Measurements from ENCODE around the gene ASTE1.

ASTE1 gene

GRCh38 chr3:130971208-130971607, 55.4 kb downstream of the ASTE1 start:
- DNase-seq (ENCODE audit: low read depth in 1 of 2, low spot score in 1 of 2): no peak
- no peak overlapping the region for H3K4me3 ChIP-seq (replicated peaks; ENCODE audit: insufficient read depth, low read length)

GRCh38 chr3:130969621-130970020, 57.0 kb downstream of the ASTE1 start:
- Histone ChIP-seq H3K27me3 (ENCODE audit: insufficient read depth, poor library complexity, severe bottlenecking) (no peaks in the 10 kb centered on the region), H3K4me3 (replicated peaks; ENCODE audit: insufficient read depth, low read length) (no peak overlapping the region), H3K27ac (replicated peaks) (no peak overlapping the region)
- no peak for DNase-seq (ENCODE audit: low read depth in 1 of 2, low spot score in 1 of 2)
- TF ChIP-seq SPI1 (IDR thresholded peaks at IDR 0.05; ENCODE audit: borderline replicate concordance, low read depth) (no peak), CTCF (IDR thresholded peaks at IDR 0.05; ENCODE audit: insufficient read depth, low read length) (no peak), REST (IDR thresholded peaks at IDR 0.05; ENCODE audit: insufficient replicate concordance, low read depth) (no peak), POLR2AphosphoS5 (IDR thresholded peaks at IDR 0.05; ENCODE audit: low read depth) (no peak), GABPA (IDR thresholded peaks at IDR 0.05; ENCODE audit: low read depth) (no peak)

More at GRCh38 chr3:130971208-130971607, 55.4 kb downstream of the ASTE1 start:
- Histone ChIP-seq H3K27me3 (ENCODE audit: insufficient read depth, poor library complexity, severe bottlenecking) (no peaks in the 10 kb centered on the region), H3K27ac (replicated peaks) (no peak overlapping the region)
- TF ChIP-seq REST (IDR thresholded peaks at IDR 0.05; ENCODE audit: insufficient replicate concordance, low read depth) (no peak), CTCF (IDR thresholded peaks at IDR 0.05; ENCODE audit: insufficient read depth, low read length) (no peak), GABPA (IDR thresholded peaks at IDR 0.05; ENCODE audit: low read depth) (no peak), SPI1 (IDR thresholded peaks at IDR 0.05; ENCODE audit: borderline replicate concordance, low read depth) (no peak), POLR2AphosphoS5 (IDR thresholded peaks at IDR 0.05; ENCODE audit: low read depth) (no peak)

- TF ChIP-seq POLR2AphosphoS5 (IDR thresholded peaks at IDR 0.05; ENCODE audit: low read depth) (no peak), GABPA (IDR thresholded peaks at IDR 0.05; ENCODE audit: low read depth) (no peak), REST (IDR thresholded peaks at IDR 0.05; ENCODE audit: insufficient replicate concordance, low read depth) (no peak), SPI1 (IDR thresholded peaks at IDR 0.05; ENCODE audit: borderline replicate concordance, low read depth) (no peak), CTCF (IDR thresholded peaks at IDR 0.05; ENCODE audit: insufficient read depth, low read length) (no peak)
- Histone ChIP-seq H3K27ac (replicated peaks) (no peak overlapping the region), H3K4me3 (replicated peaks; ENCODE audit: insufficient read depth, low read length) (no peak overlapping the region), H3K27me3 (ENCODE audit: insufficient read depth, poor library complexity, severe bottlenecking) (no peaks in the 10 kb centered on the region)
- no peak for DNase-seq (ENCODE audit: low read depth in 1 of 2, low spot score in 1 of 2)
These were observed 58.4 kb downstream of the ASTE1 start for GRCh38 chr3:130968221-130968620.

Data from HL-60 (cell line).